Hepatocyte (in vitro differentiated cells): ENCODE results near the gene SYDE1.

Source experiments
- CTCF ChIP-seq: fragments of 200-600 bp; sonication (generic); IDR thresholded peaks from 2 replicates; pipeline ENCODE4 v1.5.1; 2016; ENCODE audit warnings: antibody characterized with exemption, mild to moderate bottlenecking; ENCODE audit not compliant: poor library complexity
- EZH2 ChIP-seq: fragments of 200-600 bp; sonication (generic); IDR thresholded peaks from 2 replicates; pipeline ENCODE4 v1.6.1; 2016; ENCODE audit warnings: antibody characterized with exemption, mild to moderate bottlenecking, borderline replicate concordance
- EZH2phosphoT487 ChIP-seq: fragments of 200-600 bp; sonication (generic); IDR thresholded peaks from one replicate; pipeline ENCODE4 v1.6.1; 2018; ENCODE audit warnings: antibody characterized with exemption, mild to moderate bottlenecking, low read depth, moderate library complexity; ENCODE audit not compliant: unreplicated experiment, severe bottlenecking

GRCh38 chr19:15123900-15124299 lies 16.7 kb downstream of the SYDE1 start:
- TF ChIP-seq CTCF (no peak), EZH2phosphoT487 (no peak), EZH2 (no peak)
